HK-2 (cell line): ENCODE measurements around the gene PAPOLB.
A peak's percentile ranks its signal among the peaks of the same experiment; 100 is the strongest.

Source experiments
- DNase-seq: peaks from one replicate; pipeline ENCODE4 v3.0.0-alpha.2; 2018; ENCODE audit not compliant: unreplicated experiment

PAPOLB gene

DNA sequence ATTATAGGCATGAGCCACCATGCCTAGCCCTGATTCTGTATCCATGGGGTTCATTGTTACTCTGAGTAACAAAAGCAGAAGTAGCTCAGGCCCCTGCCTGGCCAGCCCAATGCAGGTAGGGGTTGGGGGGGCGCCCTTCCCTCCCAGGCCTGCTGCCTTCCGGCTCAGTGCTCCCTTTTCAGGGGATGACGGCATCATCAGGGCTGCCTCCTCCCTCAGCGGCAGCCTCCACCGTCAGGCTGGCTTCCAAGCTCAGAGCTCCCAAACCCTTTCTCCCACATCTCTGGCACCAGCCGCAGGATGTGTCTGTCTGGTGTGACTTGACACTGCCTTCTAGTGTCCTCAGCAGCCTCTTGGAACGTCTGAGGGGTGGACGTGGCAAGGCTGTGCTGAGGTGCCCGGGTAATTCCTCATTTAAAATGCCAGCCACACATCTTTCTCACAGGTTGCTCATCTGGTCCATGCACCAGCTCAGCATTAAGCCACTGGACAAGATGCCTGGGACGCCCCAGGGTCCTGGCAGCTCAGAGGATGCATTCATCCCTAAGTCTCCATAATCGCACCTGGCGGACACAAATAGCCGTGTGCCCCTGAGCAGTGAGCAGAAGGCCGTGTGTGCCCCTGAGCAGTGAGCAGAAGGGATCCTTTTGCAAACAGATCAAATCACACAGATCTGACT lies 38.2 kb downstream of the PAPOLB start:
- DNase-seq: no peak

DNA sequence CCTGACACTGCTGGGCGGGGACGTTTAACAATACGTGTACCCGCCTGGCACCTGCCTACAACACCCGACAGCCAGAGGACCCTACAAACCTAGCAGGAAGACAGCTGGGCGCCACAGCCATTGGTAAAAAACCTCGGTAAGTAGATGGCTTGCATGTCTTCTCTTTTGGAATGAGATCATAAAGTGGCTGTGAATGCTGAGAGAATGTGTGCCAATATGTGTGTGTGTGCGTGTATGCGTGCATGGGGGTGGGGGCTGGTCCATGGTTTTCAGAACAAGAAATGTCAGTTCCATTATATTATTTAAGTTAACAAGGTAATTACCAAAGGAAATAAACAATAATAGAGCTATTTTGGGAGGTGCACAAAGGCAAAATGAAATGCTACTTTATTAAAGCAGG lies 39.2 kb downstream of the PAPOLB start:
- DNase-seq: no peak

DNA sequence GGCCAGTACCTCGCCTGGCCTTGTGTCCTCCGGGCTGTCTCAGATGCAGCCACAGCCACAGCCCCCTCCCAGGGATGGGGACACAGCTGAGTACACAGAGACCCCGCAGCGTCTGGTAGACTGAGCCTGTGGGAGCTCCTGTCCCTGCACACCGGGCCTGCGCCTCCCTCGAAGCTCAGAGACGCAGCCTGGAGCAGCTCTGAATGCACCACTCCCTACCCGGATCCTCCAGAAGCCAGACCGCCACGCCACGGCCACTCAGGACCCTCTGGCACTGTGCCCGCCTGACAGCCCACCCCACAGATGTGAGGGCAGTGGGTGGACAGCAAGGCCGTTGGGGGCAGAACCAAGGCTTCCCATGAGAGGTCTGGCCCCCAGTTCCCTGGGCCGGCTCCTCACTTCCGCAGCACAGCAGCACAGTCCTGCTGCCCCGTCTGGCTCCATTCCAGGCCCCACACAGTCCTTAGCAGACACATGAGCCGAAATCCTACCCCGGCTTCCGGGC lies 40.8 kb downstream of the PAPOLB start:
- no peak for DNase-seq

DNA sequence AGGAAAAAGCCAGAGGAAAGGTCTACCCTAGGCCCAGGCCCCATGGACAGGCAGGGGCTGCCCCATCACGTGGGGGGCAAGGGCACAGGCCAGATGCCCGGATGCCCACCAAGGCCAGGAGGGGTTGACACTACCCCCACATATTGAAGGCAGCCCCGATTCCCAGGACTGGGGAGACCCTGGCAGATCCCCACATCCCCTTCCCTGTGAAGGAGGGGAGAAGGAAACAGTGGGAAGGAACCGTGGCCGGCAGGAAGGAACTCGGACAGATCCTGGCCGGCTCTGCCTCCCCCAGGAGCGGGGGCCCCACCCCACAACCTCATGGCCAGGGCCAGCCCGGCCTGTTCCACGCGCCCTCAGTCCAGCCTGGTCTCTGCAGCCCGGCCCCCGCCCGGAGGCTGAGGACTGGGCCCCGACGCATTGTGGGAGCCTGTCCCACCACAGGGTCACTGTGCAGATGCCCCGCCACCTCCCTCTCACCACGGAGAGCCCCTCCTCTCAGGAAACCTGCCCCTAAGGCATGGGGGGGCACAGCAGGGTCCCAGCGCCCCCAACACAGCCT lies 41.3 kb downstream of the PAPOLB start:
- no peak for DNase-seq

DNA sequence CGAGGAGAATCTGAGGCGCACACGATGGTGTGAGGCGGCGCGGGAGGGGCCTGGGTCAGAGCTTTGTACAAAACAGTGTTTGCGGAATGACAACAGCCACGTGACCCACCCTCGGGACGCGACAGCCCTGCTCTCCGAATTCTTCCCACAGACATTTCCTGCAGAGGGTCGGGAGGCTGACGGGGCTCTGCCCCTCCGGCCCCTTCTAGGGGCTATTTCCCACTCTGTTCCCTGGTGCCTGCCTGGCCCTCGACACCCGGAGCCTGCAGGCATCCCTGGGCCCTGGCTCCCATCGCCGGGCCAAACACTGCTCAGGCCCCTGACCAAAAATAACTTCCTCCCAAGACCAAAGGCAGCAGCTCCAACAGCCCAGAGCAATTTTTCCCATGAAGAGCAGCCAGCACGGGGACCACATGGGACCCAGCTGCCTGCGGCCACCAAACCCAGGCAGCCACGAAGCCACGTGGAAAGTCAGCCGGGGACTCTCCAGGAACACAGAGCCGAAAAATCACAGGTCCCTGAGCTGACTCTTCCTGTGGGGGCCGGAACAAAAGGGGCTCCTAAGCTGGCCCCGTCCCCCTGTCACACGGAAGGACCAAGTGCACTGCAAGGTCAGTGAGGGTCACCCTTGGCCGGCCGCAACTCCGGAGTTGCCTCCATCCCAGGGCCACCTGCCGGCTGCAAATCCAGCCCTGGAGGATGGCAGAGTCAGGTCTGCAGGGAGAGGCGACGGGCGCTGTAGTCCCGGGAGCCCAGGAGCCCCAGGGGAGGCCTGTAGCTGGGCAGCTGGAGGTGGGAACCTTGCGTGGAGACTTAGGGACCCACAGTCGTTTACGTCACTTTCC lies 42.0 kb downstream of the PAPOLB start:
- DNase-seq: no peak

DNA sequence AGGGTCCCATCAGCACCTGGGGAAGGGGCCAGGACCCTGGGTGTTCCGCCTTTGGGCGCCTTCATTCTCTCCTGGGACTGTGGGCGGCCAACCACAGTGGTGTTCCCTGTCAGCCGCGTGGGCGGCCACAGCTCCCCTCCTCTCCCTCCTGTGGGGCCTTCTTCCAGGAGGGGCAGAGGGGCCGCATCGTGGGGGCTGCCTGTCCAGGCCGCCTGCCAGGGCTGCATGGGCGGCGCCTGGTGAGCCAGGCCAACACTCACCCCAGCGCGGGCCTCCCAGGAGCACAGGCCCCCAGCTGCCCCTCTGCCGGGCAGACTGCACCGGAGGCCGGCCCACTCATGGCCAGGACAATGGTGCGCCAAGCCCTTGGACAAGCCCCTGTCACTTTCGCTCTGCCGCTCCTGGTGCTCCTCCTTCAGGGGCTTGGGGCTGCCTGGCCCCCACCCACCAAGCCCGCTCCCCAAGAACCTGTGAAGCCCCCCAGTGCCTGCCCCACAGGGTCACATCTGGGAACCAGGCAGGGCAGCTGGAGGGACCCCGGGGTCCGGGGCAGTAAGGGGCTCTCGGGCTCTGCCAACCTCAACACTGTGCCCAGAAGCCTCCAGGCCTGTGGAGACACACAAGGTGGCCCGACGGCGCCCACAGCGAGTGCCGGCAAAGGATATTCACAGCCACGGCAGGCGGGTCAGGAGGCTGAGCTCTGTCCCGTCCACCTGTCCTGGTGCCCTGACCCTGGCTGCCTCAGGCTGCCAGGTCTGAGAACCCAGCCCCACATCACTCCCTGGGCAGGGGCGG lies 43.6 kb downstream of the PAPOLB start:
- DNase-seq: no peak

DNA sequence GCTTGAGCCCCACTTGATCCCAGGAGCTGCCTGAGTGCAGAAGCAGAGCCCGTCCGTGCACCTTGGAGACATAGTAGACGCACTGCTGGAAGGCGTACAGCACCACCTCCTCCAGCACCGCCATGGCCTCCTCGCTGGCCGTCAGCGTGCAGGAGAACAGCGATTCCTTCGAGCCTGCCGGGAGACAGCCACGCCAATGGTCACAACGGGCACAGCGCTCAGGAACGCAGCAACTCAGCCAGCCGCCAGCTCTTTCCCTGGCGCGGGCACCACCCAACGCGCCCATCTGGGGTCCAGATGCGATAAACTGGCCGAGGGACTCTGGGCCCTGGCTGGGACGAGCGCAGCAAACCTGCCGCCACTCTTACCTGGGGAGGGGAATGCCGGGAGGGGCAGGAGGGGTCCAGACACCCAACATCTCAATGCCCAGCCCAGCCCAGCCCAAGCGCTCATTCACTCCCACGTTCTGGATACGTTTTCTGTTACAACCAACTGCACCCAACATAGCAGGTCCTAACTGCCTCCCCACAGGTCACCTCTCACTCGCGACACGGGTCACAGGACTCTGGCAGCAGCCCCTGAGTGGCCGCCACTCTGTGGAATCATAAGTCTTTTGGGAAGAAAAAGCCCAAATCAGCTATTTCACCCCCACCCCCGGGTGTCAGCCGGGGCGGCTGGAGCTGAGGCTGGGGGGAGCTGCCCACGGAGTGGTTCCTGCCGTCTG lies 44.5 kb downstream of the PAPOLB start:
- DNase-seq: no peak

DNA sequence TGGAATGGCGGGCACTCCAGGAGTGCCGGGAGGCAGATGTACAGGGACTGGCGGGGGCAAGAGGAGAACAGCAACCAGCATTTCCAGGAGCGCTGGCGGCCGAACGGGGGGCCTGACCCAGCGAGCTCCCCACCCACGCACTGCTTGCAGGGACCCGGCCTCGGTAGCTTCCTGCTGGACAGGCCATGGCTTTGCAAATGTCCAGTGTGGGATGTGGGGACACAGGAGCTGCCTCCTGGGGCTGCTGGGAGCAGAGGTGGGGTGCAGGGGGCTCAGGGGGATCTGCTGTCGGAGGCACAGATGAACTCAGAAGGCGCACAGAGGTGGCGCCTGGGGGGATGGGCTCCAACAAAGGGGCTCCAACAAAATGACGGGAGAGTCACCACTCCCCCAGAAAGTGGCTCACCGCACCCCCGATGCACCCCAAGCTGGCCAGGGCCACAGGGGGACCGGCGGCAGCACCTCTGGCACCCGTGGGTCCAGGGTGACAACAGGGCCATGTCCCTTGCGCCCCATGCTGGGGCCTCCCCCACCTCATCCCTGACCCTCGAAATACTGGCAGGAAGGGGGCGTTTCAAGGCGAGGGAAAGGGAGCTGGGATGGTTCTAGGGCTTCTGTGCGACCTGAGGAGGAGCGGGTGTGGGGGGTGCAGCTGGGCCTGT lies 45.3 kb downstream of the PAPOLB start:
- DNase-seq: no peak

DNA sequence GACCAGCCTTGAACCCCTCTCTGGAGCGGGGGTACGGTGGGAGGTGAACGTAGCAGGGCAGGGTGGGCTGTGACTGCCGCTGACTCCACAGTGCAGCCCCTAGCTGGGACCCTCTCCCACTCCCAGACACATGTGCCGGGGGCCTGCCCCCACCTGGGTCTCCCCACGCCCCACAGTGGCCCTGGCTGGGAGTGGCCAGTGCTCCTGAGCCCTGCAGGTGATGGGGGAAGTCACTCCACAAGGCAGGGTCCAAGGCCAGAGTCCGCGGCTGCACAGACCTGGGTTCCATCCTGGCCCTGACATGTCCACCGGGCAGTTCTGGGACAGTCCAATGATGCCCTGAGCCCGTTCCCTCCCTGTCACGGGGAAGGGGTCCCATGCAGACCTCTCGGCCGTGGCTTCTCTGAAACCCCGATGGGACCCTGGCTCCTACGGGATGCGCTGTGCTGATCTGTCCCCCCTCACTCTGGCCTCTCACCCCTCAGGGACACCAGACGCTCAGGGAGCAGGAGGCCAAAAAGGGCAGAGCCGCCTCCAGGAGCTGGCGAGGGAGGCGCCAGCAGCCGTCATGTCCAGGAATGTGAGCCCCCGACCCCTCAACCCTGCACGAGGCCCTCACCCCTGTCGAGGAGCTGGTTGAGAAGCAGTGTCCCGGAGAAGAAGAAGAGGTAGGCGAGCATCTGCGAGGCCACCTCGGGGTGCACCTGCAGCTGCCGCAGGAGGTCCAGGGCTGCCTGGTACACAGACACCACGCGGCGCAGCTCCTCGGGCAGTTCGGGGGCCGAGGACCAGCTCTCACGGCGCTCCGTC lies 46.0 kb downstream of the PAPOLB start:
- DNase-seq: no peak

DNA sequence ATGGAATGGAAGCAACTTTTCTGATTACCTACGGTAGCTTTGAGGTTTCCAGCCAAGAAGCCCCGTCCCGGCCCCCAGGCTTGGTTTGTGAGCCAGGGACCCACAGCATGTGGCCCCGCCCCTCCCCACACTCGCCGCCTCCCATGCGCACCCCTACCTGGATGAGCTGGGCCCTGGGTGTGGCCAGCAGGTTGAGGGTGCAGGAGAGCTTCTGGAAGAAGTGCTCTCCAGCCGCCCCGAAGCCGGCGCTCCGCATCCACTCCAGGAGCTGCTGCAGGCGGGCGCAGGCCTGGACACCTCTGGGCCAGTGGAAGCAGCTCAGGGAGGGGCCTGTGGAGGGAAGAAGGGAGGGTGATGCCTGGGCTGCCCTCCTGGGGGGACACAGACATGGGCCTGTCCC lies 46.7 kb downstream of the PAPOLB start:
- no peak for DNase-seq

DNA sequence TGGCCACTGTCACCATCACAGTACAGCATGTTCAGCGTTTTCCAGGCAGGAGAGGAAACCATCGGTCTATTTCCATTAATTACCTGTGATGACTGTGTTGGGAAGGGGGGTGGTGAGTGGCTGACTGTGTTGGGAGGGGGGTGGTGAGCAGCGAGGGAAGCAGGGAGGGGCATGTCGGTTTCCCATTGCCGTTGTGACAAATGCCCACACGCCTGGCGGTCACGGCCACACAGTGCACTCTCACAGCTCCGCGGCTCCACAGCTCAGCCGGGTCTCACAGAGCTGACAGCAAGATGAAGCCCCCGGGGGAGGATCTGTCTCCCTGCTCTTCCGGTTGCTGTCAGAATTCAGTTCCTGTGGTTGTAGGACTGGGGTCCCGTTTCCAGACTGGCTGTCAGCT lies 47.4 kb downstream of the PAPOLB start:
- DNase-seq: no peak

DNA sequence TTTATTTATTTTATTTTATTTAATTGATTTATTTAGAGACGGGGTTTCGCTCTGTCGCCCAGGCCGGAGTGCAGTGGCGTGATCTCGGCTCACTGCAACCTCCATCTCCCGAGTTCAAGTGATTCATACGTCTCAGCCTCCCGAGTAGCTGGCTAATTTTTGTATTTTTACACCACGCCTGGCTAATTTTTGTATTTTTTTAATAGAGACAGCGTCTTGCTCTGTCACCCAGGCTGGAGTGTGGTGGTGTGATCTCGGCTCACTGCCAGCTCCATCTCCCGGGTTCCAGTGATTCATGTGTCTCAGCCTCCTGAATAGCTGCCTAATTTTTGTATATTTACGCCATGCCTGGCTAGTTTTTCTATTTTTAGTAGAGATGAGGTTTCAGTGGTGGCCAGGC lies 52.2 kb downstream of the PAPOLB start:
- peak; percentile 73 for DNase-seq

DNA sequence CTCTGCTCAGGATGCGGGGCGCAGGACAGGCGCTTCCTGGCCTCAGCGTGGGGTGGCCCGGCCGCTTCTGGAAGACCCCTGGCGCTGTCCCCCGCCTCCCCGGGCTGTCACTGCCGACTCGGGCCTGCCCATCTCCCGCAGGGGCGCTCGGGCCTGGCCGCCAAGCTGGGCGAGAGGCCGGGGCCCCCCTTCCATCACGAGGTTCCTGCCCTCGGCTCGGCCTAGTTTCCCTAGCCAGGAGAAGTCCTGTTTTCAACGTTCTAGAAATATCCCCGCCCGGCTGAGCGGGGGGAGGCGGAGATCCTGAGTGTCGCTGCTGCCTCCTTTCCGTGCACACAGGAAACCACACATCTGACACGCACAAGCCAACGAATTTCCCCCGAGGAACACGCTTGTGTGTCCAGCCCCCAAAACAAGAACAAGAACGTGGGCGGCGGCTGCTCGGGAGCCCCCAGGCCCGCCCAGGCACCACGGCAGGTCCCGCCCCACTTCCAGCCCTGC lies 52.7 kb downstream of the PAPOLB start:
- DNase-seq: no peak

DNA sequence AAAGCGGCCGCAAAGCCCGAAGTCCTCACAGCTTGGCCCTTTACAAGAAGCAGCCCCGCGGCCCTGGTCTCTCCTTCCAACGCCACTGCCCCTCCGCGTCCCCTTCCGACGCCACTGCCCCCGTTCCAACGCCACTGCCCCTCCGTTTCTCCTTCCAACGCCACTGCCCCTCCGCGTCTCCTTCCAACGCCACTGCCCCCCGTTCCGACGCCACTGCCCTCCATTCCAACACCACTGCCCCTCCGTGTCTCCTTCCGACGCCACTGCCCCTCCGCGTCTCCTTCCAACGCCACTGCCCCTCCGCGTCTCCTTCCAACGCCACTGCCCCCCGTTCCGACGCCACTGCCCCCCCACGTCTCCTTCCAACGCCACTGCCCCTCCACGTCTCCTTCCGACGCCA lies 53.3 kb downstream of the PAPOLB start:
- no peak for DNase-seq

DNA sequence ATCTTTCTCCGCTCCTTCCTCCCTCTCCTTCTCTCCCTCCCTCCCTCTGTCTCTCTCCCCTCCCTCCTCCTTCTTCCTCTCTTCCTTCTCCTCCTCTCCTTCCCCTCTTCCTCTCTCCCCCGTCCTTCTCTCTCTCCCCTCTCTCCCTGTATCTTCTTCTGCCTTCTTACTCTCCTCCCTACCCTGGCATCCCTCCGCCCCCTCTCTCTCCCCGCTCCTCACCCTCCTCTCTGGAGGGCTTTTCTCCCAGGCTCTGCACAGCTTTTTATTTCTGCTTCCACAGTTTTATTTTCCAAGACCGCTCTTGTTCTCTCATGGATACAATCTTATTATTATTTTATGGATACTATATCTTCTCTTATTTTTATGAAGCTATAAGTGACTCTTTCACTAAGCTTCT lies 53.8 kb downstream of the PAPOLB start:
- DNase-seq: no peak
